ENCODE measurements around the gene TBX19.
A peak's percentile ranks its signal among the peaks of the same experiment; 100 is the strongest.

The TBX19 gene

GRCh38 chr1:168280296-168280927 lies at the start of gene TBX19:
Gene TBX19, plus strand, starts transcription at chr1:168280877. Its CDS starts 214 bp downstream, at chr1:168281091.
- no peak for DNase-seq

GRCh38 chr1:168234846-168235547 lies 45.7 kb upstream of the TBX19 start:
- DNase-seq, result peak; percentile 15

GRCh38 chr1:168235548-168235885 lies 45.2 kb upstream of the TBX19 start:
- DNase-seq, result no peak

- DNase-seq, result no peak
Observed at GRCh38 chr1:168235937-168236336, 44.7 kb upstream of the TBX19 start.

DNA sequence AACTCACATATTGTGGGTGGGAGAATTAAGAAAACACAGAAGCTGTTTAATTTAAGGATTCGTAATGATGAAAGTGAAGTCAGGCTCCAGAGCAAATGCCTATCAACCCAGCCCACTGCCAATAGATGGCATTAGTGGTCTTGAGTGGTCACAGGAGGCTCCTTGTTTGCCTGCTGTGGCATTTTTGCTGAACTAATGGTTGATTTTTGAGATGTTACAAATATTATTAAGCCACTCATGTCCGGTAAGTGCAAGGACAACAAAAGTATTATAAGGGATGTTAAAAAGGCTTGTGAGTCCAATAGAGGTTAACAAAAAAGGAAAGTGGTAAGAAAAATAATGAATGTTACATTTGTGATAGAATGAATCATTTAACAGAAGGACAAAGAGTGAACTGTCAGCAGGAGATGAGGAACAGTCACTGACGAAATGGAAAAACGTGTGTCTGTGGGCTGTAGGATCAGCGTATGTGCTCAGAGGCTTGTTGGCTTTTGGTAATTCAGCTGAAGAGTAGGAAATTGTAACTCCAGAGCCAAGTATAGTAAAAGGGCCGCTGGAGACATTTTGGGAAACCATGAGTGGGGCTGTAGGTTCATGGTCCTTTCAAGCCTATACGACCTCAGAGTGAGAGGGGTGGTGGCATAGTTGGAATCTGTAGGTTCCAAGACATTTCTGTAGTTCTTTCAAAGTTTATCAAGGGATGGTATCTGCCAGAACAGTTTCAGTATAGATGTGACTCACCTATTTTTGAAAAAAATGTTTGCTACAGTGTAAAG lies 43.7 kb upstream of the TBX19 start:
- no peak for DNase-seq

GRCh38 chr1:168243198-168243597 lies 37.5 kb upstream of the TBX19 start:
- no peak for DNase-seq

DNA sequence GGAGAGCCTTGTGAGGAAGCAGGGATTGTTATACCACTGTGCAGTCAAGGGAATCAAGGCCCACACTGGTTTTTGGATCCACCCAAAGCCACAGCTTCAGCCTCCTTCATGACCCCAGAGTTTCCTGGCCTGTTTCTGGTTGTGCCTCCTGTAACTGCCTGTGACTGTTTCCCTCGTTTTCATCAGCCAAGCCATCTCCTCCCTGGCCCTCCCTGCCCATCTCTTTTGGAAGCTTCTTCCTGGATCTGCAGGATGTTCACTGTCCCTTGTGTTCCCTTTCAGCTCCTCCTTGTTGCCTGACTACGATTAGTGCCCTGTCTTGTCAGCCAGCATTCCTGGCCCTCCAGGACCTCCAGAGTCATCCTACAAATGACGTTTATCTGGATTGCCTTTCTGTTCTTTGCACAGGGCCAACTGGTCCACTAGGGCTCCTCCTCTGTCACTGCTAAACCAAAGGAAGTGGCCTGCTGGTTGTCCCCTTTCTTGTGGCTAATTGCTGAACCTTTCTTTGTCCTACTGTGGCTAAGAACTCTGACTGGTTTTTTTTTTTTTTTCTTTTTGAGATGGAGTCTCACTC lies 37.0 kb upstream of the TBX19 start:
- no peak for DNase-seq

DNA sequence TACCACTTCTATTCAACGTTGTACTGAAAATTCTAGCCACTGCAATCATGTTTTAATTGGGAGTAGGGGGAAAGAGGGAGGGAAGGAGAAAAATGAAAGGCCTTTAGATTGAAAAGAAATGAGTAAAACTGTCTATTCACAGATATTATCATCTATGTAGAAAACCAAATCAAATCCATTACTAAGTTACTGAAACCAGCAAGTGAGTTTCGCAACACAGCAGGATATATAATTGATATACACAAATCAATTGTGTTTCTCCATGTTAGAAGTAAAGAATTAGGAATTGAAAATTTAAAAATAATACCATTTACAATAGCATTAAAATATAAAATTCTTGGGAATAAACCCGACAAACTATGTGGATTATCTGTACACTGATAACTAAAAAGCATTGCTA lies 35.6 kb upstream of the TBX19 start:
- DNase-seq, result no peak

DNA sequence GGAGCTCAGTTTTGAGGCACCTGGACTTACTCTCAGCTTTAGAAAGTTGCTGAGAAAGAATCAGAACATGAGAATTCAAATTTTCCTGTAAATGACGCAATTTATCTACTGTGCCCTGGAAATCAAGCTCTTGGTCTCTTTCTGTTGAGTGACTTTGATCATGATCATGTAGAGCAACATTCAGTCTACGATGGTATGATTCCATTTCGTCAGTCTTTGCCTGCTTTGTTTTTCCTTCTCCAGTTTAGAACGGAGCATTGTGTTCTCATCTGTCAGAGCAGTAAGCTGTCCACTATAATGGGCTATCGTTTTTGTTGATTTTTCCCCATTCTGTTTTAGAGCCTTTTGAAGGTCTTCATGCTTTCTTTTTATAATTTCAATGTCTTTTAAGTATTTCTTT lies 34.2 kb upstream of the TBX19 start:
- DNase-seq, result no peak

DNA sequence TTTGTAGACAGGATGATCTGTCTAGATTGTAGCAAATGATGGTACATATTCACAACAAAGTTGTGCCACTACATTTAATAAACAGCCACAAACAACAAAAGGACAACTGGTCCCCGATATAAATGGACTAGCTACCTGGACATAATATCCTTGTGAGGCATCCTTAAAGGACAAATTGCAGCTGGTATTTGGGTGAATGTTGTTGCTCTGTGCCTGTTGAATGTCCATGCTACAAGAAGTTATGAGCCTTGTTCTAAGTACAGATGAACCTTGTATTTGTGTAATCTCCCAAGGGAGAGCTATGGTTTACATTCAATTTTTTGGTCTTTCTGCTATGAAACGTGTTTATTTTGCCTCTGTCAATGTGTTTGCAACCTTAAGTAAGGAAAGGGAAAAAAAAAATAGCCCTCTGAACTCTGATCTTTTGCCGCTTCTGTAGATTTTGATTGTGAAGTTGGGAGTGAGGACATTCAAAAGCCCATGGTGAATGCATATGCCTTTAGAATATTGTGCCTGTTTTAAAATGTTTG lies 28.4 kb upstream of the TBX19 start:
- no peak for DNase-seq

- no peak for DNase-seq
Observed at GRCh38 chr1:168256164-168256563, 24.5 kb upstream of the TBX19 start.

DNA sequence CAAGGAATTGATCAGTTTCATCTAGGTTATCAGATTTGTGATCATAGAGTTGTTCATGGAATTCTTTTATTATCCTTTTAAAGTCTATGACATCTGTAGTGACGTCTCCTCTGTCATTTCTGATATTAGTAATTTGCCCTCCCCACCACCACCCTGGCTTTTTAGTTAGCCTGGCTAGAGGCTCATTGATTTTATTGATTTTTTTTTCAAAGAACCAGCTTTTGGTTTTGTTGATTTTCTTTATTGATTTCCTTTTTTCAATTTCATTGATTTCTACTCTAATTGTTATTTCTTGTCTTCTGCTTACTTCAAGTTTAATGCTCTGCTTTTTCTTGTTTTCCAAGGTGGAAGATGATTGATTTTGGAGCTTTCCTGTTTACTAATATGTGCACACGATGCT lies 23.3 kb upstream of the TBX19 start:
- DNase-seq, result no peak

- DNase-seq, result no peak
Observed at GRCh38 chr1:168259567-168259966, 21.1 kb upstream of the TBX19 start.

DNA sequence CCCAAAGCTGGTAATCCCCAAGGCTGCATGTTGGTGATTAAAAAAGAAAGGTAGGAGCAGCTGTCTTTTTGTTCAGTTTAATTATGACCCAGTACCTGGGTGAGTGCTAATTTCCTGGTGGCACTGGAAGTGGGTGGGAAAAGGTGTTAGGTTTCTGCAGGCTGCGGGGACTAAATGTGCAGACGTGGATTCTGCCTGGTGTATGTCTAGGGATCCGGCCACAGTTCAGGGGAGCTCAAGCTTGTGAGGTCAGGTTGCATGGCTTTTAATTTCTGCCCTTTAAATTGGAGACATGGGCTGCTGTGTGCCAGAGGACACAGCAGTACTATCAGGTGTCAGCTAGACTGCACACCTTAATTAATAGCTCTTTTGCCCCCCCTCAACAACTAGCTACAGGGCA lies 20.3 kb upstream of the TBX19 start:
- DNase-seq, result no peak

DNA sequence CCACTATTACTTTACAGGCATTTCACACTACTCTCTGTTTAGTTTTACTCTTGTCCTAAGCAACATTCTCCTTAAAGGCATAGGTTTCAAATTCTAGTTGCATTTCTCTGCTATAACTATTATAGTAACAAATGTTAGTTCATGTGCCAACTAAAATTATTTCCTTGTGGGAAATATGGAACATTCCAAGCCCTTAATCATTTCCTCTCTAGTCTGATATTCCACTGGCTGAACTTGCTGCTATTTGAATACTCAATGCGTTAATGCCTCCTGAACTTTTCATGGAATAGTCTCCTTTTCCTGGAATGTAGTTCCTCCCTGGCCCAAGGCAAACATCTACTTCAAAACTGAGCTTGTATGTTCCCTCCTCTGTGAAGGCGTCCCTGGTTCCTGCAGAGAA lies 19.3 kb upstream of the TBX19 start:
- no peak for DNase-seq

- DNase-seq, result no peak
Observed at GRCh38 chr1:168263130-168263529, 17.5 kb upstream of the TBX19 start.

GRCh38 chr1:168264296-168264695 lies 16.4 kb upstream of the TBX19 start:
- no peak for DNase-seq

GRCh38 chr1:168265596-168265995 lies 15.1 kb upstream of the TBX19 start:
- no peak for DNase-seq

DNA sequence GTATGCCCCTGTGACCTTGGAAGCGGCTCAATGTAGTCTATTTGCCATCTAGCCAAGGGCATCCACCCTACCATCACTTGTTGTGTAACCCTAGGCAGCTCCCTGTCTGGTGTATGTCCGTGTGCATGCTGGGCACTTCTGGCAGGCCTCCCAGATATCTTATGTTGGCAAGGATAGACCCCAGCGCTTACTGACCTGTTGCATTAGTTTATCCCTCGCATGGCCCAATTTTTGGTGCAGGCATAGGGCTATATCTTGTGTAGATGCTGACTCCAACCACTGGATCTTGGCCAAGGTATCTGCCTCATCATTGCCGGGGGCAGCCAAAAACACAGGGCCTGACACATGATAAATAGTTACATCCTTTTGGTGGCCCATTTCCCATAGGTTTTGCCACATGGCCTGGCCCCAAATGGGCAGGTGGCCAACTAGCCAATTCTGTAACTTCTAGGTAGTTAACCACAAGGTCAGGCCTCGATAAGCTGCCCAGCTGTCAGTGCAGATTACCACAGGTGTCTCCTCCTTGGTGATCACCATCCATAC lies 14.0 kb upstream of the TBX19 start:
- DNase-seq, result no peak

- no peak for DNase-seq
Observed at GRCh38 chr1:168271636-168272035, 9.0 kb upstream of the TBX19 start.

DNA sequence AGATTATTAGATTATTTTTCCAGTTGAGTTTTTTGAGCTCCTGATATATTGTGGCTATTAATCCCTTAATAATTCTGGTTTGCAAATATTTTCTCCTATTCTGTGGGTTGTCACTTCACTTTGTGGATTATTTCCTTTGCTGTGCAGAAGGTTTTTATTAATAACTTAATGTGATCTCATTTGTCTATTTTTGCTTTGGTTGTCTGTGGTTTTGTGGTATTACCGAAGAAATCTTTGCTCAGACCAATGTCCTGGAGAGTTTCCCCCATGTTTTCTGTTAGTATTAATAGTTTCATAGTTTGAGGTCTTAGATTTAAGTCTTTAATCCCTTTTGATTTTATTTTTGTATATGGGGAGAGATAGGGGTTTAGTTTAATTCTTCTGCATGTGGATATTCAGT lies 7.1 kb upstream of the TBX19 start:
- no peak for DNase-seq

DNA sequence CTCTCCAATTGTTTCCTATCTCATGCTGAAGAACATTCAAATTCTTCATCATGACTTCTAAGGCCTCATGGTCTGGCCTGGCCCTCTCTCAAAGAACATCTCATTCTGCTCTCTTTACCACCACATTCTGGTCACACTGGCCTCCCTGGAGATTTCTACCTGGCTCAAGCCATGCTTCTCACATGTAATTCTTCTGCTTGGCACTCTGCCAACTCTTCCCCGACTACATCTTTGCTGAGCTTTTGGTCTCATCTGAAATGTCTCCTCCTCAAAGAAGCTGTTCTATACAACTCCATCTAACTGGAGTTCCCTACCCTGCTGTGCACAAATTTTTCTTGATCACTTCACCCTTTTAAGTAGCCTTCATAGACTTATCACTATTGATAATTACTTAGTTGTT lies 1.4 kb upstream of the TBX19 start:
- DNase-seq, result no peak

GRCh38 chr1:168281603-168282325 lies 1.1 kb downstream of the TBX19 start:
- DNase-seq, result no peak
